H1 (cell line): ENCODE measurements around the gene DNMT3B. TPM values are rescaled to one million over a fixed set of nuclear protein-coding genes. Genes with fewer than 3 reads are reported as not detected.

Experiments
- CTCF ChIA-PET: fragments of 300-600 bp; sonication (Branson Sonifier 250); formaldehyde crosslinking; loops from one replicate; lab custom pipeline; 2021; ENCODE audit not compliant: partially characterized antibody; lab: Charles Lee
- POLR2A ChIA-PET: fragments of 300-600 bp; sonication (Branson Sonifier 250); formaldehyde crosslinking; loops from one replicate; lab custom pipeline; 2021; ENCODE audit warnings: inconsistent platforms; ENCODE audit not compliant: partially characterized antibody; lab: Charles Lee
- DNase-seq, 2 experiments: peaks; one replicate each; pipeline versions ENCODE4 v3.0.0 to v3.0.0-alpha.2; 2010 to 2022; ENCODE audit warnings: low spot score in 2 of 2, low read depth in 1 of 2, mixed read lengths in 1 of 2
- FAIRE-seq: peaks from 2 replicates; lab custom pipeline; 2011; peaks lifted over from hg19 to GRCh38; lab: Jason Lieb, UNC
- H2AFZ ChIP-seq: 2 replicates; pipeline ENCODE4 v1.8.1; 2012; ENCODE audit warnings: low read length, inconsistent platforms
- H2AK5ac ChIP-seq: 2 replicates; pipeline ENCODE4 v1.6.1; 2013; ENCODE audit warnings: low read depth, low read length
- H2BK120ac ChIP-seq: replicated peaks from 2 replicates; pipeline ENCODE3; 2013; ENCODE audit warnings: low read depth, low read length, inconsistent platforms
- H2BK12ac ChIP-seq: 2 replicates; pipeline ENCODE4 v1.6.1; 2013; ENCODE audit warnings: low read depth, low read length
- H2BK15ac ChIP-seq: 2 replicates; pipeline ENCODE4 v1.6.1; 2013; ENCODE audit warnings: low read length
- H2BK20ac ChIP-seq: 2 replicates; pipeline ENCODE4 v1.6.1; 2013; ENCODE audit warnings: low read length
- H2BK5ac ChIP-seq: 2 replicates; pipeline ENCODE4 v1.6.1; 2013; ENCODE audit warnings: low read depth, low read length
- H3K14ac ChIP-seq: 2 replicates; pipeline ENCODE4 v1.6.1; 2013; ENCODE audit warnings: inconsistent platforms; ENCODE audit not compliant: insufficient read length
- H3K18ac ChIP-seq: 2 replicates; pipeline ENCODE4 v1.6.1; 2013; ENCODE audit warnings: low read length; ENCODE audit errors: extremely low read depth
- H3K23ac ChIP-seq: 2 replicates; pipeline ENCODE4 v1.6.1; 2013; ENCODE audit warnings: inconsistent platforms; ENCODE audit not compliant: insufficient read length
- H3K23me2 ChIP-seq: 2 replicates; pipeline ENCODE4 v1.6.1; 2013; ENCODE audit warnings: low read depth, low read length
- H3K27ac ChIP-seq: 2 replicates; pipeline ENCODE4 v1.6.1; 2011; ENCODE audit warnings: low read depth, low read length, inconsistent platforms
- H3K27me3 ChIP-seq, 4 experiments: replicated peaks in 1 of 4; 1 replicate in 1 of 4; 2 replicates in 3 of 4; pipeline versions ENCODE4 v1.6.1 to v1.8.1; 2011 to 2013; ENCODE audit warnings: low read length in 3 of 4, mild to moderate bottlenecking in 3 of 4, inconsistent platforms in 2 of 4, mixed read lengths in 2 of 4, moderate library complexity in 1 of 4; ENCODE audit not compliant: control insufficient read depth in 3 of 4, insufficient read depth in 3 of 4; ENCODE audit errors: extremely low read depth in 1 of 4
- H3K36me3 ChIP-seq, 4 experiments: 2 replicates each; pipeline versions ENCODE4 v1.6.1 to v1.8.1; 2011 to 2013; ENCODE audit warnings: mild to moderate bottlenecking in 4 of 4, low read length in 3 of 4, moderate library complexity in 2 of 4, control low read depth in 1 of 4, inconsistent platforms in 1 of 4; ENCODE audit not compliant: insufficient read depth in 4 of 4, control insufficient read depth in 2 of 4
- H3K4ac ChIP-seq: replicated peaks from 2 replicates; pipeline ENCODE3; 2013; ENCODE audit warnings: low read length, low read depth, mixed read lengths, inconsistent platforms; ENCODE audit not compliant: insufficient read length
- H3K4me1 ChIP-seq, 4 experiments: replicated peaks in 1 of 4; 1 replicate in 1 of 4; 2 replicates in 3 of 4; pipeline versions ENCODE4 v1.6.1 to v1.8.1; 2011 to 2013; ENCODE audit warnings: low read length in 3 of 4, inconsistent platforms in 2 of 4, mixed read lengths in 1 of 4; ENCODE audit not compliant: insufficient read depth in 4 of 4, control insufficient read depth in 3 of 4
- H3K4me2 ChIP-seq, 2 experiments: 2 replicates each; pipeline versions ENCODE4 v1.6.1 to v1.8.1; 2011 to 2013; ENCODE audit warnings: low read depth in 2 of 2, low read length in 2 of 2, control low read depth in 1 of 2, inconsistent platforms in 1 of 2, mild to moderate bottlenecking in 1 of 2; ENCODE audit not compliant: insufficient read depth in 1 of 2
- H3K4me3 ChIP-seq, 4 experiments: fragments of 200-600, 300-600 bp in 1 of 4; sonication (generic), shearing (Covaris generic), sonication (Bioruptor Twin) in 1 of 4; 2 replicates each; pipeline versions ENCODE4 v1.5.1 to v1.8.1; 2011 to 2016; ENCODE audit warnings: low read length in 4 of 4, low read depth in 3 of 4, control low read depth in 2 of 4, inconsistent platforms in 2 of 4, mild to moderate bottlenecking in 2 of 4, mixed read lengths in 1 of 4, moderate library complexity in 1 of 4; ENCODE audit not compliant: insufficient read depth in 2 of 4; ENCODE audit errors: extremely low read depth in 1 of 4
- H3K56ac ChIP-seq: replicated peaks from 2 replicates; pipeline ENCODE3; 2013; ENCODE audit warnings: low read depth, mild to moderate bottlenecking, mixed read lengths, low read length, inconsistent platforms; ENCODE audit not compliant: insufficient read length
- H3K79me1 ChIP-seq: 2 replicates; pipeline ENCODE4 v1.6.1; 2013; ENCODE audit warnings: low read depth, low read length, control low read depth
- H3K79me2 ChIP-seq, 2 experiments: 2 replicates each; pipeline versions ENCODE4 v1.6.1 to v1.8.1; 2012 to 2013; ENCODE audit warnings: low read length in 2 of 2, mild to moderate bottlenecking in 2 of 2, inconsistent platforms in 1 of 2; ENCODE audit not compliant: insufficient read depth in 2 of 2, control insufficient read depth in 1 of 2
- H3K9ac ChIP-seq, 4 experiments: replicated peaks in 1 of 4; 1 replicate in 1 of 4; 2 replicates in 3 of 4; pipeline versions ENCODE4 v1.6.1 to v1.8.1; 2011 to 2013; ENCODE audit warnings: low read depth in 3 of 4, low read length in 3 of 4, control low read depth in 2 of 4, mild to moderate bottlenecking in 2 of 4, moderate library complexity in 2 of 4, inconsistent platforms in 1 of 4; ENCODE audit errors: extremely low read depth in 1 of 4
- H3K9me3 ChIP-seq, 2 experiments: 2 replicates each; pipeline versions ENCODE4 v1.6.1 to v1.8.1; 2012 to 2013; ENCODE audit warnings: mild to moderate bottlenecking in 2 of 2, moderate library complexity in 2 of 2, control low read depth in 1 of 2, inconsistent platforms in 1 of 2, low read depth in 1 of 2, low read length in 1 of 2, mixed read lengths in 1 of 2; ENCODE audit not compliant: insufficient read depth in 2 of 2
- H4K20me1 ChIP-seq, 2 experiments: replicated peaks in 1 of 2; 2 replicates each; pipeline versions ENCODE3 to v1.8.1; 2011 to 2013; ENCODE audit warnings: inconsistent platforms in 2 of 2, low read length in 2 of 2, mild to moderate bottlenecking in 1 of 2; ENCODE audit not compliant: insufficient read depth in 2 of 2, control insufficient read depth in 1 of 2
- H4K5ac ChIP-seq: 2 replicates; pipeline ENCODE4 v1.6.1; 2013; ENCODE audit warnings: low read length, low read depth, mixed read lengths, inconsistent platforms; ENCODE audit not compliant: insufficient read length
- H4K8ac ChIP-seq: 2 replicates; pipeline ENCODE4 v1.8.0; 2013; ENCODE audit warnings: mild to moderate bottlenecking, moderate library complexity, low read length, inconsistent platforms; ENCODE audit not compliant: insufficient read depth; ENCODE audit errors: extremely low read depth
- H4K91ac ChIP-seq: replicated peaks from 2 replicates; pipeline ENCODE3; 2013; ENCODE audit warnings: low read length, mixed read lengths, inconsistent platforms; ENCODE audit not compliant: insufficient read length
- BACH1 ChIP-seq: IDR thresholded peaks from 2 replicates; pipeline ENCODE4 v1.6.1; 2012; ENCODE audit warnings: low read length, improper control_type of control experiment
- JUND ChIP-seq: IDR thresholded peaks from 2 replicates; pipeline ENCODE4 v1.6.1; 2011; ENCODE audit warnings: mild to moderate bottlenecking, improper control_type of control experiment, low read length
- PHF8 ChIP-seq: fragments of 200-600 bp; sonication (generic); conservative IDR thresholded peaks from 2 replicates; pipeline ENCODE4 v1.7.1; 2012; ENCODE audit warnings: low read depth, mild to moderate bottlenecking, inconsistent platforms, low read length, moderate library complexity
- SP4 ChIP-seq: IDR thresholded peaks from 2 replicates; pipeline ENCODE4 v1.6.1; 2012; ENCODE audit warnings: low read length, inconsistent platforms
- TAF1 ChIP-seq: IDR thresholded peaks from 2 replicates; pipeline ENCODE4 v1.6.1; 2011; ENCODE audit warnings: mild to moderate bottlenecking, low read depth, low read length
- WGBS, 2 experiments: shearing (Covaris generic) in 1 of 2; methylation state at CpG; one replicate each; pipeline versions ENCODE4 v1.1.6 to v1.1.7; 2013 to 2015; ENCODE audit warnings: low lambda C conversion rate in 2 of 2, mixed read lengths in 2 of 2, inconsistent platforms in 1 of 2, low coverage in 1 of 2, missing lambda C conversion rate in 1 of 2; ENCODE audit not compliant: insufficient replicate concordance in 2 of 2, insufficient coverage in 1 of 2, insufficient read length in 1 of 2; ENCODE audit errors: extremely low coverage in 1 of 2, missing lambda C conversion rate in 1 of 2; 5-methylcytosine and 5-hydroxymethylcytosine counted together
- polyA plus RNA-seq, 7 experiments: library from polyadenylated mRNA; depleted of rRNA in 3 of 7; stranded (reverse) in 5 of 7; unstranded in 2 of 7; fragments of >200 nt in 5 of 7; fragments of 200-250 nt in 2 of 7; gene quantifications; 1 replicate in 5 of 7; 2 replicates in 1 of 7; 4 replicates in 1 of 7; pipeline versions ENCODE4 v1.2.1 to v1.2.3, GENCODE V29; 2011 to 2013; ENCODE audit warnings: missing spikeins in 2 of 7, mixed read lengths in 2 of 7
- total RNA-seq: library from RNA; stranded (reverse); fragmentation: NEBNext Ultra II Directional; extraction: Animal tissue kit (Norgen Biotek cat#: 25700); gene quantifications from 2 replicates; pipeline ENCODE4 v1.2.1, GENCODE V29; 2021
- TF ChIP-seq, protein P1 (sequence below): IDR thresholded peaks from 2 replicates; pipeline ENCODE4 v1.6.1; 2012; ENCODE audit warnings: inconsistent platforms

DNMT3B gene
- total and polyA plus RNA-seq, 2 of the 8 experiments (the other 6 are each of a cell fraction or from before 2014, with no cell fraction given) = 433 to 1,016 TPM

DNA sequence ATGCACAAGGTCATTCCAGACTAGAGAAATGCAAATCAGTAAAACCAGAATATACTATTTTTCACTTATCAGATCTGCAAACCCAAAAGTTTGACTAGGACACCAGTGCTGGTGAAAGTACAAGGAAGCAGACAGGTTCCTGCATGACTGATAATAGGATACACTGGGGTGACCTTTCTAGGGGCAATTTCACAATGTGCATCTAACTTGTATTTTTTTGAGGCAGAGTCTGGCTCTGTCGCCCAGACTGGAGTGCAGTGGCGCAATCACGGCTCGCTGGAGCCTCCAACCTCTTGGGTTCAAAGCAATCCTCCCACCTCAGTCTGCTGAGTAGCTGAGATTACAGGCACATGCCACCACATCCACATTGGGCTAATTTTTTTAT, 30.3 kb upstream of the DNMT3B start:
- peaks cover 0 to 25% (median 2%) of the 10 kb centered on the region in 4 experiments; a peak in 5 of 8 replicates for H3K36me3 ChIP-seq
- H4K20me1 ChIP-seq = peaks cover 0 to 6% of the 10 kb centered on the region in 2 experiments
- H3K23me2 ChIP-seq = no peaks in the 10 kb centered on the region
- POLR2A ChIA-PET = interaction anchor here (0.9 to 2.1 kb wide), 3 partner anchors 11 to 23 kb away, joined by 3 to 9 read pairs (median 4); no protein-coding TSS in a partner anchor
- no peak overlapping the region for H2AFZ ChIP-seq
- H3K18ac ChIP-seq = no peak overlapping the region
- H3K9me3 ChIP-seq = no peaks in the 10 kb centered on the region
- peaks cover 0 to 65% of the 10 kb centered on the region in 2 experiments; a peak in 3 of 4 replicates for H3K79me2 ChIP-seq
- H2BK5ac ChIP-seq = no peak overlapping the region
- no peak overlapping the region for H4K8ac ChIP-seq
- no peak overlapping the region for H3K23ac ChIP-seq
- H2BK12ac ChIP-seq = no peak overlapping the region
- no peak overlapping the region for H3K14ac ChIP-seq
- H3K4me3 ChIP-seq = no peak overlapping the region
- H2BK15ac ChIP-seq = no peak overlapping the region
- H3K4me2 ChIP-seq = no peak overlapping the region
- CTCF ChIA-PET = interaction anchor here (1.2 to 1.6 kb wide), 3 partner anchors 8 to 51 kb away, joined by 3 read pairs; no protein-coding TSS in a partner anchor
- no peak overlapping the region for H2AK5ac ChIP-seq
- H4K5ac ChIP-seq = no peak overlapping the region
- FAIRE-seq = no peak
- H4K91ac ChIP-seq = no peak overlapping the region
- no peak overlapping the region for H3K9ac ChIP-seq
- no peak overlapping the region for H2BK20ac ChIP-seq
- H3K79me1 ChIP-seq = peaks cover 4% of the 10 kb centered on the region; the same call in 1 of the 2 replicates
- no peak overlapping the region for H2BK120ac ChIP-seq
- H3K27ac ChIP-seq = no peak overlapping the region
- WGBS, 2 experiments = 100% methylated on average over 4 of the region's 4 CpGs; no CpG with 5 or more reads in 1 of the 2 experiments
- no peaks in the 10 kb centered on the region for H3K27me3 ChIP-seq
- TF ChIP-seq BACH1 = no peak
- no peak for TF ChIP-seq TAF1
- TF ChIP-seq, protein P1, sequence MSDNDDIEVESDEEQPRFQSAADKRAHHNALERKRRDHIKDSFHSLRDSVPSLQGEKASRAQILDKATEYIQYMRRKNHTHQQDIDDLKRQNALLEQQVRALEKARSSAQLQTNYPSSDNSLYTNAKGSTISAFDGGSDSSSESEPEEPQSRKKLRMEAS = no peak
- TF ChIP-seq SP4 = no peak
- no peak for TF ChIP-seq PHF8
- TF ChIP-seq JUND = no peak
- H3K4ac ChIP-seq = no peak overlapping the region
- H3K56ac ChIP-seq = no peak overlapping the region
- DNase-seq = no peak
- peaks cover 0 to 6% (median 2%) of the 10 kb centered on the region in 4 experiments; a peak in 4 of 7 replicates for H3K4me1 ChIP-seq
